IMR-90 (cell line): ENCODE results near the gene ENO2. TPM values are rescaled to one million over a fixed set of nuclear protein-coding genes. Genes with fewer than 3 reads are reported as not detected.

ENCODE experiments used
- ATAC-seq: fragments of 200-7000 bp; cut with Tn5 transposase; 2 replicates; pipeline ENCODE4 v1.9.1; 2020; ENCODE audit warnings: low read depth, mild to moderate bottlenecking, moderate library complexity
- BruUV-seq: library from RNA; stranded (reverse); fragments of 400-500 nt; replicated peaks from 2 replicates; lab custom pipeline; 2021; lab: Mats Ljungman, UMichigan
- CTCF ChIA-PET: fragments of 300-600 bp; formaldehyde crosslinking; extraction: SDS; loops from one replicate; lab custom pipeline; 2021; ENCODE audit warnings: antibody characterized with exemption; lab: Yijun Ruan, JAX
- POLR2A ChIA-PET: fragments of 300-600 bp; sonication (Branson Sonifier 250); formaldehyde crosslinking; loops from one replicate; lab custom pipeline; 2022; ENCODE audit warnings: antibody characterized with exemption; ENCODE audit not compliant: unreplicated experiment; lab: Charles Lee
- DNase-seq: peaks from one replicate; pipeline ENCODE4 v3.0.0; 2013
- H2AFZ ChIP-seq: replicated peaks from 2 replicates; pipeline ENCODE3; 2013; ENCODE audit warnings: low read length, mild to moderate bottlenecking; ENCODE audit not compliant: poor library complexity
- H2AK5ac ChIP-seq: 2 replicates; pipeline ENCODE4 v1.6.1; 2013; ENCODE audit warnings: low read depth, low read length, inconsistent platforms
- H2AK9ac ChIP-seq: replicated peaks from 2 replicates; pipeline ENCODE3; 2013; ENCODE audit warnings: mild to moderate bottlenecking, low read depth, low read length, moderate library complexity; ENCODE audit not compliant: poor library complexity
- H2BK120ac ChIP-seq: 2 replicates; pipeline ENCODE4 v1.6.1; 2013; ENCODE audit warnings: low read depth, low read length, inconsistent platforms
- H2BK15ac ChIP-seq: 3 replicates; pipeline ENCODE4 v1.6.1; 2013; ENCODE audit warnings: low read depth, low read length, inconsistent platforms
- H2BK20ac ChIP-seq: 2 replicates; pipeline ENCODE4 v1.6.1; 2013; ENCODE audit warnings: low read depth, mild to moderate bottlenecking, inconsistent platforms, low read length, moderate library complexity
- H2BK5ac ChIP-seq: 2 replicates; pipeline ENCODE4 v1.6.1; 2013; ENCODE audit warnings: mild to moderate bottlenecking, low read depth, low read length, inconsistent platforms; ENCODE audit not compliant: poor library complexity, severe bottlenecking
- H3K14ac ChIP-seq: replicated peaks from 2 replicates; pipeline ENCODE4 v1.6.1; 2013; ENCODE audit warnings: low read depth, low read length, inconsistent platforms
- H3K18ac ChIP-seq: 2 replicates; pipeline ENCODE4 v1.6.1; 2013; ENCODE audit warnings: low read depth, low read length, control low read depth
- H3K23ac ChIP-seq: 2 replicates; pipeline ENCODE4 v1.6.1; 2013; ENCODE audit warnings: low read depth, low read length, inconsistent platforms
- H3K27ac ChIP-seq: 2 replicates; pipeline ENCODE4 v1.5.1; 2013; ENCODE audit warnings: mild to moderate bottlenecking, control low read depth, low read length; ENCODE audit not compliant: insufficient read depth
- H3K27me3 ChIP-seq: 2 replicates; pipeline ENCODE4 v1.6.1; 2013; ENCODE audit warnings: low read length; ENCODE audit not compliant: control insufficient read depth, insufficient read depth
- H3K36me3 ChIP-seq: 2 replicates; pipeline ENCODE4 v1.6.1; 2013; ENCODE audit warnings: low read length, mixed read lengths; ENCODE audit not compliant: control insufficient read depth, insufficient read depth
- H3K4ac ChIP-seq: 2 replicates; pipeline ENCODE4 v1.6.1; 2013; ENCODE audit warnings: low read depth, low read length, inconsistent platforms
- H3K4me1 ChIP-seq: 2 replicates; pipeline ENCODE4 v1.6.1; 2013; ENCODE audit warnings: low read length, mixed read lengths; ENCODE audit not compliant: control insufficient read depth, insufficient read depth
- H3K4me2 ChIP-seq: 2 replicates; pipeline ENCODE4 v1.6.1; 2013; ENCODE audit warnings: low read depth, mild to moderate bottlenecking, control low read depth, low read length, moderate library complexity
- H3K4me3 ChIP-seq: 2 replicates; pipeline ENCODE4 v1.5.1; 2013; ENCODE audit warnings: low read depth, mild to moderate bottlenecking, control low read depth, low read length, moderate library complexity; ENCODE audit not compliant: insufficient read depth
- H3K56ac ChIP-seq: 2 replicates; pipeline ENCODE4 v1.6.1; 2013; ENCODE audit warnings: low read length, inconsistent platforms; ENCODE audit not compliant: insufficient read depth; ENCODE audit errors: extremely low read depth
- H3K79me1 ChIP-seq, 2 experiments: 2 replicates each; pipeline ENCODE4 v1.6.1; 2013; ENCODE audit warnings: low read length in 2 of 2, inconsistent platforms in 1 of 2, low read depth in 1 of 2
- H3K9ac ChIP-seq: 2 replicates; pipeline ENCODE4 v1.6.1; 2013; ENCODE audit warnings: low read depth, low read length, control low read depth
- H3K9me1 ChIP-seq: 2 replicates; pipeline ENCODE4 v1.6.1; 2013; ENCODE audit warnings: low read length, inconsistent platforms; ENCODE audit not compliant: insufficient read depth
- H3K9me3 ChIP-seq: 2 replicates; pipeline ENCODE4 v1.6.1; 2013; ENCODE audit warnings: low read length; ENCODE audit not compliant: control insufficient read depth, insufficient read depth
- H4K20me1 ChIP-seq: 2 replicates; pipeline ENCODE4 v1.6.1; 2013; ENCODE audit warnings: low read length, inconsistent platforms; ENCODE audit not compliant: insufficient read depth
- H4K5ac ChIP-seq: 2 replicates; pipeline ENCODE4 v1.6.1; 2013; ENCODE audit warnings: mild to moderate bottlenecking, low read depth, low read length, control low read depth
- H4K8ac ChIP-seq, 2 experiments: 2 replicates each; pipeline ENCODE4 v1.6.1; 2013; ENCODE audit warnings: low read depth in 2 of 2, low read length in 2 of 2, control low read depth in 1 of 2, inconsistent platforms in 1 of 2
- H4K91ac ChIP-seq: 2 replicates; pipeline ENCODE4 v1.6.1; 2013; ENCODE audit warnings: low read depth, low read length, inconsistent platforms; ENCODE audit not compliant: insufficient read depth
- BHLHE40 ChIP-seq: fragments of 150-350 bp; IDR thresholded peaks from 2 replicates; pipeline ENCODE4 v1.6.1; 2016; ENCODE audit warnings: mild to moderate bottlenecking, low read depth, low read length
- CEBPB ChIP-seq: IDR thresholded peaks from 2 replicates; pipeline ENCODE4 v1.6.1; 2012; ENCODE audit warnings: low read depth, low read length, improper control_type of control experiment
- FOS ChIP-seq: fragments of 150-350 bp; IDR thresholded peaks from 2 replicates; pipeline ENCODE4 v1.6.1; 2016; ENCODE audit warnings: low read depth, low read length
- MAFK ChIP-seq: IDR thresholded peaks from 2 replicates; pipeline ENCODE4 v1.6.1; 2012; ENCODE audit warnings: low read depth, low read length, improper control_type of control experiment
- MAZ ChIP-seq: IDR thresholded peaks from 2 replicates; pipeline ENCODE4 v1.6.1; 2012; ENCODE audit warnings: low read depth, mild to moderate bottlenecking, low read length, improper control_type of control experiment, moderate library complexity, borderline replicate concordance
- MXI1 ChIP-seq: IDR thresholded peaks from 2 replicates; pipeline ENCODE4 v1.6.1; 2012; ENCODE audit warnings: low read depth, mild to moderate bottlenecking, low read length, moderate library complexity, borderline replicate concordance
- NFE2L2 ChIP-seq: fragments of 150-350 bp; IDR thresholded peaks from 2 replicates; pipeline ENCODE4 v1.6.1; 2016; ENCODE audit warnings: low read depth, mild to moderate bottlenecking, low read length
- POLR2A ChIP-seq: IDR thresholded peaks from 2 replicates; pipeline ENCODE4 v1.6.1; 2012; ENCODE audit warnings: mild to moderate bottlenecking, low read depth, low read length
- RAD21 ChIP-seq: IDR thresholded peaks from 2 replicates; pipeline ENCODE4 v1.6.1; 2012; ENCODE audit warnings: low read length, improper control_type of control experiment
- RCOR1 ChIP-seq: IDR thresholded peaks from 2 replicates; pipeline ENCODE4 v1.6.1; 2012; ENCODE audit warnings: mild to moderate bottlenecking, low read length, improper control_type of control experiment; ENCODE audit not compliant: insufficient replicate concordance
- RFX5 ChIP-seq: IDR thresholded peaks from 2 replicates; pipeline ENCODE4 v1.8.0; 2012; ENCODE audit warnings: low read depth, mild to moderate bottlenecking, low read length, moderate library complexity
- SMC3 ChIP-seq: fragments of 150-350 bp; IDR thresholded peaks from 2 replicates; pipeline ENCODE4 v1.6.1; 2016; ENCODE audit warnings: low read depth, mild to moderate bottlenecking, antibody characterized with exemption, low read length, moderate library complexity
- WGBS, 2 experiments: methylation state at CpG; one replicate each; pipeline versions ENCODE4 v1.1.5 to v1.1.7; 2013; ENCODE audit warnings: missing lambda C conversion rate in 2 of 2; ENCODE audit not compliant: insufficient read length in 1 of 2; ENCODE audit errors: extremely low coverage in 2 of 2; 5-methylcytosine and 5-hydroxymethylcytosine counted together
- dilution Hi-C: fragments of 300-500 bp; cut with HindIII; formaldehyde crosslinking; loops from one replicate; pipeline ENCODE4 v1.14.3; 2018; ENCODE audit warnings: low sequenced_read_pairs; ENCODE audit not compliant: unreplicated experiment
- in situ Hi-C: fragments of 300-500 bp; cut with MboI; formaldehyde crosslinking; loops from 3 replicates; pipeline ENCODE4 v1.14.3; 2019; ENCODE audit warnings: low sequenced_read_pairs, inconsistent platforms, mixed read lengths
- intact Hi-C: fragments of 100-400 bp; cut with micrococcal nuclease; formaldehyde crosslinking; loops from 2 replicates; pipeline ENCODE4 v1.10.0; 2022
- polyA plus RNA-seq, 3 experiments: library from polyadenylated mRNA; depleted of rRNA; stranded (reverse); fragments of >200 nt; gene quantifications; 2 replicates each; pipeline ENCODE4 v1.2.3, GENCODE V29; 2012; ENCODE audit warnings: low replicate concordance in 1 of 3
- total RNA-seq: library from RNA; depleted of rRNA; stranded (reverse); fragments of >200 nt; gene quantifications from 2 replicates; pipeline ENCODE4 v1.2.3, GENCODE V29; 2012
- TF ChIP-seq, protein P1 (sequence below): conservative IDR thresholded peaks from 2 replicates; pipeline ENCODE4 v1.5.1; 2012; ENCODE audit warnings: mild to moderate bottlenecking, low read depth, low read length, improper control_type of control experiment
- TF ChIP-seq, protein P2 (sequence below): fragments of 150-350 bp; IDR thresholded peaks from 2 replicates; pipeline ENCODE4 v1.6.1; 2017; ENCODE audit warnings: mild to moderate bottlenecking, antibody characterized with exemption, low read length, low read depth

Gene ENO2
- total and polyA plus RNA-seq, 2 of the 4 experiments (the other 2 are of a cell fraction): 28.3 to 92.8 TPM

DNA sequence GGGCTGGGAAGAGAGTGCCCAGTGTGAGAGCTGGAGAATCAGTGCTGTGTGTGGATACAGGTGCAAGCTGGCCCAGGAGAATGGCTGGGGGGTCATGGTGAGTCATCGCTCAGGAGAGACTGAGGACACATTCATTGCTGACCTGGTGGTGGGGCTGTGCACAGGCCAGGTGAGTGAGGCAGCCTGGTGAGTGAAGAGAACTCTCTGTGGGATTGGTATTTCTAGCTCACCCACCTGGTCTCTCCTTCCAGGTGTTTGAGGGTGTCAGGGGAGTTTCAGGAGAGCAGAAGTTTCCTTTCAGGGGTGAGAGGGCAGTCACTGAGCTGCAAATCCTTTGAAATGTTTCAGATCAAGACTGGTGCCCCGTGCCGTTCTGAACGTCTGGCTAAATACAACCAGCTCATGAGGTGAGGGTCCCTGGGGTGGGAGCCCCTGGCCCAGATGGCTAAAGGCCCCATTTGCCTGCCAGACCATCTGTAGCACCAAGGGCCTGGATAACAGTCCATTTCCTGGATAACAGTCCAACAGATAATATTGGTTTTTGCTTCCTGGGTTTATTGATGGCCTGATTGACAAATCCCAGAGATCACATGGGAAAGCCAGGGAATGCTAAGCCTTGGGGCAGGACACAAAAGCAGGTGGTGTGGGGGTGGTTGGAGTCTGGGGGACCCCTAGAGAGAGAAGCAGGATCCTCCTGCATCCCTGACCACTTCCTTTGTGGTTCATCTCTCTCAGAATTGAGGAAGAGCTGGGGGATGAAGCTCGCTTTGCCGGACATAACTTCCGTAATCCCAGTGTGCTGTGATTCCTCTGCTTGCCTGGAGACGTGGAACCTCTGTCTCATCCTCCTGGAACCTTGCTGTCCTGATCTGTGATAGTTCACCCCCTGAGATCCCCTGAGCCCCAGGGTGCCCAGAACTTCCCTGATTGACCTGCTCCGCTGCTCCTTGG lies 7.9 kb downstream of the ENO2 start:
- no peak overlapping the region for H2AK5ac ChIP-seq
- no peak overlapping the region for H3K4me3 ChIP-seq
- 90% methylated on average over 4 of the region's 9 CpGs; no CpG with 5 or more reads in 1 of the 2 experiments for WGBS, 2 experiments
- H3K4me2 ChIP-seq: no peak overlapping the region
- no peak overlapping the region for H2BK5ac ChIP-seq
- H2BK15ac ChIP-seq: no peak overlapping the region
- peaks cover 6% of the 10 kb centered on the region; the same call in 1 of the 2 replicates for H3K9me1 ChIP-seq
- no peak overlapping the region for H3K27ac ChIP-seq
- in situ Hi-C loops: no loop called here
- H3K27me3 ChIP-seq: no peaks in the 10 kb centered on the region
- H3K4me1 ChIP-seq: peaks cover 22% of the 10 kb centered on the region
- no peak overlapping the region for H2AFZ ChIP-seq
- H3K79me1 ChIP-seq: peaks cover 22 to 31% of the 10 kb centered on the region in 2 experiments; a peak in 3 of 4 replicates
- intact Hi-C loops: no loop called here
- H3K9ac ChIP-seq: no peak overlapping the region
- dilution Hi-C loops: no loop called here
- POLR2A ChIA-PET: no interaction called here
- ATAC-seq (no peak), DNase-seq (no peak)
- no peak overlapping the region for H3K23ac ChIP-seq
- peaks cover 41% of the 10 kb centered on the region for H3K36me3 ChIP-seq
- no peak overlapping the region for H2BK20ac ChIP-seq
- no peaks in the 10 kb centered on the region for H3K9me3 ChIP-seq
- H4K20me1 ChIP-seq: no peaks in the 10 kb centered on the region; the same call in 1 of the 2 replicates
- no peak overlapping the region for H3K18ac ChIP-seq
- no TSS peak for BruUV-seq
- no peak overlapping the region for H3K14ac ChIP-seq
- H2AK9ac ChIP-seq: peak overlapping the region; percentile 66
- H4K8ac ChIP-seq: no peak overlapping the region
- no peak overlapping the region for H3K4ac ChIP-seq
- no peak overlapping the region for H3K56ac ChIP-seq
- CTCF ChIA-PET: interaction anchor here (1.1 kb wide), 1 partner anchor 10 kb away, joined by 3 read pairs; no protein-coding TSS in a partner anchor
- no peak overlapping the region for H2BK120ac ChIP-seq
- no peak overlapping the region for H4K5ac ChIP-seq
- H4K91ac ChIP-seq: no peak overlapping the region
- TF ChIP-seq MAZ (no peak), POLR2A (no peak), RFX5 (no peak), BHLHE40 (no peak), MAFK (no peak), MXI1 (no peak), NFE2L2 (no peak), RAD21 (no peak), RCOR1 (no peak), FOS (no peak), CEBPB (no peak), SMC3 (no peak)
- TF ChIP-seq, protein P1, sequence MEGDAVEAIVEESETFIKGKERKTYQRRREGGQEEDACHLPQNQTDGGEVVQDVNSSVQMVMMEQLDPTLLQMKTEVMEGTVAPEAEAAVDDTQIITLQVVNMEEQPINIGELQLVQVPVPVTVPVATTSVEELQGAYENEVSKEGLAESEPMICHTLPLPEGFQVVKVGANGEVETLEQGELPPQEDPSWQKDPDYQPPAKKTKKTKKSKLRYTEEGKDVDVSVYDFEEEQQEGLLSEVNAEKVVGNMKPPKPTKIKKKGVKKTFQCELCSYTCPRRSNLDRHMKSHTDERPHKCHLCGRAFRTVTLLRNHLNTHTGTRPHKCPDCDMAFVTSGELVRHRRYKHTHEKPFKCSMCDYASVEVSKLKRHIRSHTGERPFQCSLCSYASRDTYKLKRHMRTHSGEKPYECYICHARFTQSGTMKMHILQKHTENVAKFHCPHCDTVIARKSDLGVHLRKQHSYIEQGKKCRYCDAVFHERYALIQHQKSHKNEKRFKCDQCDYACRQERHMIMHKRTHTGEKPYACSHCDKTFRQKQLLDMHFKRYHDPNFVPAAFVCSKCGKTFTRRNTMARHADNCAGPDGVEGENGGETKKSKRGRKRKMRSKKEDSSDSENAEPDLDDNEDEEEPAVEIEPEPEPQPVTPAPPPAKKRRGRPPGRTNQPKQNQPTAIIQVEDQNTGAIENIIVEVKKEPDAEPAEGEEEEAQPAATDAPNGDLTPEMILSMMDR: no peak
- TF ChIP-seq, protein P2, sequence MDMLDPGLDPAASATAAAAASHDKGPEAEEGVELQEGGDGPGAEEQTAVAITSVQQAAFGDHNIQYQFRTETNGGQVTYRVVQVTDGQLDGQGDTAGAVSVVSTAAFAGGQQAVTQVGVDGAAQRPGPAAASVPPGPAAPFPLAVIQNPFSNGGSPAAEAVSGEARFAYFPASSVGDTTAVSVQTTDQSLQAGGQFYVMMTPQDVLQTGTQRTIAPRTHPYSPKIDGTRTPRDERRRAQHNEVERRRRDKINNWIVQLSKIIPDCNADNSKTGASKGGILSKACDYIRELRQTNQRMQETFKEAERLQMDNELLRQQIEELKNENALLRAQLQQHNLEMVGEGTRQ: no peak
